Measurements from ENCODE around the gene ALK. TPM values are rescaled to one million over a fixed set of nuclear protein-coding genes. Genes with fewer than 3 reads are reported as not detected.

Gene ALK
- total RNA-seq, 2 experiments from 2014 or later, result not detected

DNA sequence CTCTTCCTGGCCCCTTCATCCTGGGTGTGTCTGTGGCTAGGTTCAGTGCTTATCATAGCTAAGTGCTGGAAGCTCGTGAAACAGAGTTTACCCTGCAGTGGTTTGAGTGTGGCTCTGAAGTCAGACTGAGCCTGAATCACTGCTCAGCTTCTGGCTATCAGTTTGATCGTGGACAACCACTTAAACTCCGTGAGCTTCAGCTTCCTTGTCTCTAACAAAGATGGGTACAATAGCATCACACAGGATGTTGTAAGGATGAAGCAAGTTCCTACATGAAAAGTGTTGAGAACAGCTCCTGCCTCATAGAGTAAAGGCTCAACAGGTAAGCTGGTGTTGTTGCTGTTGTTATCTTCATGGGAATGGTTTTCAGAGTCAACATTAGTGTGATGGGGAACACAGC lies 595.8 kb downstream of the ALK start:
- Mint-ChIP-seq H3K36me3 (ENCODE audit: low read depth) (no peaks in the 10 kb centered on the region), H3K4me1 (peaks cover 22% of the 10 kb centered on the region), H3K27me3 (peaks cover 10% of the 10 kb centered on the region), H3K4me3 (no peak overlapping the region), H3K9me3 (no peaks in the 10 kb centered on the region), H3K27ac (no peak overlapping the region)
- CTCF ChIA-PET, result interaction anchor here (0.9 to 3.8 kb wide), 3 partner anchors 12 to 19 kb away, joined by 3 to 13 read pairs (median 3); no protein-coding TSS in a partner anchor
- no peak for DNase-seq
- POLR2A ChIA-PET, result no interaction called here

DNA sequence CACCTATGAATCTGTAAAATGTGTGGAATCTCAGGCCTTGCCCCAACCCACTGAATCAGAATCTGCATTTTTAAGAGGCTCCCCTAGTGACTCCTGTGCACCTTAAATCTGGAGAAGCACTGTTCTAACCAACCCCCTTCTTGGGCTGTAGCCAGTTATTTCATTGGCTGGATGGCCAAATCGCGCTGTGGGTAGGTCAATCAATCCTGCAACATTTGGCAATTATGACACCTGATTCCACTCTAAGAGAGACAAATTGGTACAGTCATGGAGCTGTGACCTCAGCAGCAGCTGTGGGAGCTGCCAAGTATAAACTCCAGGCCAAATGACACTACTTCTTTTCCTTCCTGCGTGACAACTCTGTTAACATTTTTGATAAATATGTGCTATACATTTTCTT lies 597.4 kb downstream of the ALK start:
- Mint-ChIP-seq H3K27me3 (peaks cover 16% of the 10 kb centered on the region), H3K9me3 (no peaks in the 10 kb centered on the region), H3K36me3 (ENCODE audit: low read depth) (no peaks in the 10 kb centered on the region), H3K4me3 (no peak overlapping the region), H3K4me1 (peaks cover 22% of the 10 kb centered on the region), H3K27ac (no peak overlapping the region)
- CTCF ChIA-PET, result interaction anchor here (1.5 to 2.2 kb wide), 3 partner anchors 9 to 15 kb away, joined by 5 to 7 read pairs (median 7); no protein-coding TSS in a partner anchor
- no peak for DNase-seq
- POLR2A ChIA-PET, result no interaction called here

DNA sequence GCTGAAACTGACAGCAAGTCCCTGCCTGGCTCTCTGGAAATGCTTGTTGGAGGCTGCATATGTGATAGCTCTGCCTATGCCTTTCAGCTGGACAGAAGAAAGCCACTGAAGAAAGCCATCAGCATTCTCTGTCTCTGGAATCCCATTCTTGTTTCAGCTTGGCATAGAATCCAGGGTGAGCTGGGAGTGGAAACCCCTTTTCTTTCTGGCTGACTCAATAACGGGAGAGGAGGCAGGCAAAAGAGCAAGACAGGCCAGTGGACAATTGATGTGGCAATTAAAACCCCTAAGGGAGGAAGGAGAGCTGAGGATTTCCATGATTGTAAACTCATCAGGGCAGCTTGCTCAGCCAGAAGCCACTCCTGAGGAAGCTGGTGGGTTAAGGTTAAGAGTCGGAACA lies 598.1 kb downstream of the ALK start:
- H3K9me3 Mint-ChIP-seq, result no peaks in the 10 kb centered on the region
- ChIA-PET POLR2A (no interaction called here), CTCF (interaction anchor here (1.5 to 2.2 kb wide), 3 partner anchors 8 to 14 kb away, joined by 5 to 7 read pairs (median 7); no protein-coding TSS in a partner anchor)
- H3K4me3 Mint-ChIP-seq, result no peak overlapping the region
- H3K27ac Mint-ChIP-seq, result no peak overlapping the region
- H3K36me3 Mint-ChIP-seq (ENCODE audit: low read depth), result no peaks in the 10 kb centered on the region
- peaks cover 22% of the 10 kb centered on the region for H3K4me1 Mint-ChIP-seq
- H3K27me3 Mint-ChIP-seq, result peaks cover 16% of the 10 kb centered on the region
- no peak for DNase-seq

DNA sequence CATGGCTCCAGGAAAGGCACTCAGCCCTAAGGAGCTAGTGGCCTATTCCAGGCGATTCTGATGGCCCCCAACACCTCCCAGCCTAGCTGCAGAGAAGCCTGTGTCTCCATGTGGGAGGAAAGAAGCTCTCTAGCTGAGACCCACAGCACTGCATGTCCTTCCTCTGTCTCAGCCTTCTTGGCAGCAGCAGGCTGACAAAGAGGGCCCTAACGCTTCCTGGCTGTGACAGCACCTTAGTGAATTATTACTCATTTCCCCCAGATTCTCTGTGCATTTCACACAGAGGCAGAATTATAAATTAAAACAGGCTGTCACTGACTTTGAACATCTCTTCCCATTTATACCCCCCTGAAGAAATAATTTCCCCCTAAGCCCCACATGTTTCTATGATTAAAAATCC lies 599.4 kb downstream of the ALK start:
- DNase-seq, result no peak
- CTCF ChIA-PET, result interaction anchor here (1.0 to 2.2 kb wide), 3 partner anchors 11 to 13 kb away, joined by 3 to 7 read pairs (median 5); no protein-coding TSS in a partner anchor
- POLR2A ChIA-PET, result interaction anchor here (0.5 kb wide), 1 partner anchor 10 kb away, joined by 3 read pairs; no protein-coding TSS in a partner anchor
- Mint-ChIP-seq H3K4me3 (no peak overlapping the region), H3K27me3 (peaks cover 26% of the 10 kb centered on the region), H3K4me1 (peaks cover 30% of the 10 kb centered on the region), H3K9me3 (no peaks in the 10 kb centered on the region), H3K27ac (no peak overlapping the region), H3K36me3 (ENCODE audit: low read depth) (no peaks in the 10 kb centered on the region)

DNA sequence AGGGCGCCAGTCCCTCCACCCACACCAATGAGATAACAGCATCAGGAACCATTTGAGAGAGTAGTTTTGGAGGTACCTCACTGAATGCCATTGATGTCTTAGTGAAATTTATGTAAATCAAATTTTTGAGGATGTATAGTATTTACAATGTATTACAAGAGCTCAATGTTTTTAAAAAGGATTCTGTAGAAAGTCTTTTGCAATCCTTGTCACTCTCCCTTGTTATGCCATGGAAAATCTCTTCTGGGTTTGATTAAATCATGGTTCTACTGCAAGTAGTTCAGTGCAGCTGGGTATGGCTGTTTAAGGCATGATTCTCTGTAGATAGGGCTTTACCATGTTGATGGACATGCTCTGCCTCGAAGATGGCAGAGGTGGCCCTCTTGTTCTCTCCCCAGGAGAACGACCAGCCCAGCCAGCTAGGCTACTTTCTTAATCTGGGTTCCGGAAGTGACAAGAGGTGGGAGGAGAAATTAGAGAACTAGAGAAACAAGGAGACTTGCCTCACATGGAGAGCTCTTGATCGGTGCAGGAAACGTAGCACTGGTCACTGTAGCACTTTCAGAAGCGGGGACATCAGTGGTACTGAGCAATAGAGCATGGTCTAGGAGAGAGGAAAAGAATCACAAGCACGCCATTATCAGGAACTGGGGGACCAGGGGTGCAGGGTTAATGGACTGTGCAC lies 603.4 kb downstream of the ALK start:
- DNase-seq, result no peak
- H3K4me1 Mint-ChIP-seq, result peaks cover 56% of the 10 kb centered on the region
- CTCF ChIA-PET, result interaction anchor here (0.7 to 1.8 kb wide), 5 partner anchors 9 to 435 kb away, joined by 3 to 5 read pairs (median 3); no protein-coding TSS in a partner anchor
- POLR2A ChIA-PET, result no interaction called here
- no peak overlapping the region for H3K4me3 Mint-ChIP-seq
- no peaks in the 10 kb centered on the region for H3K36me3 Mint-ChIP-seq (ENCODE audit: low read depth)
- no peak overlapping the region for H3K27ac Mint-ChIP-seq
- peaks cover 22% of the 10 kb centered on the region for H3K27me3 Mint-ChIP-seq
- no peaks in the 10 kb centered on the region for H3K9me3 Mint-ChIP-seq

DNA sequence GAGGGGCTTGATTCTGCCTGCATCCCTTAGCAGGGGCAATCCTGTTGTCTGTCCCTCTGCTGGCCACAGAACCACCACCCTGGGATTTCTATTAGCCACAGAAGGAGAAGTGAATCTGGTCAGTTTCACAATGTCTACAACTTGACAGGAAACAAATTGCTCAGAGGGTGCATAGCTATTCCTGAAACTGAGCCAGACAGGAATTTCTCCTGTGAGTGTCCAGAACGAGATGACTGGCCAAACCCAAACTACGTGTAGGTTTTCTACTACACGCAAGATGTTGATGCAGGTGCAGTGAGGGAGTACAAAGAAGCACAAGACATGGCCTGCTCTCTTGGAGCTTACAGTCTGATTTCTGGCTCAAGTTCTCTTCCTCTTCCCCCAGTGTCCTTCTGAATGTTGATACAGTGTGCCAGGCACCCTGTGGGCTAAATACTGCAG lies 604.3 kb downstream of the ALK start:
- peaks cover 50% of the 10 kb centered on the region for H3K4me1 Mint-ChIP-seq
- no peaks in the 10 kb centered on the region for H3K36me3 Mint-ChIP-seq (ENCODE audit: low read depth)
- no peak overlapping the region for H3K27ac Mint-ChIP-seq
- POLR2A ChIA-PET, result no interaction called here
- no peak for DNase-seq
- no peaks in the 10 kb centered on the region for H3K9me3 Mint-ChIP-seq
- CTCF ChIA-PET, result interaction anchor here (1.0 to 1.8 kb wide), 3 partner anchors 8 to 12 kb away, joined by 3 to 5 read pairs (median 3); no protein-coding TSS in a partner anchor
- H3K4me3 Mint-ChIP-seq, result no peak overlapping the region
- peaks cover 22% of the 10 kb centered on the region for H3K27me3 Mint-ChIP-seq

DNA sequence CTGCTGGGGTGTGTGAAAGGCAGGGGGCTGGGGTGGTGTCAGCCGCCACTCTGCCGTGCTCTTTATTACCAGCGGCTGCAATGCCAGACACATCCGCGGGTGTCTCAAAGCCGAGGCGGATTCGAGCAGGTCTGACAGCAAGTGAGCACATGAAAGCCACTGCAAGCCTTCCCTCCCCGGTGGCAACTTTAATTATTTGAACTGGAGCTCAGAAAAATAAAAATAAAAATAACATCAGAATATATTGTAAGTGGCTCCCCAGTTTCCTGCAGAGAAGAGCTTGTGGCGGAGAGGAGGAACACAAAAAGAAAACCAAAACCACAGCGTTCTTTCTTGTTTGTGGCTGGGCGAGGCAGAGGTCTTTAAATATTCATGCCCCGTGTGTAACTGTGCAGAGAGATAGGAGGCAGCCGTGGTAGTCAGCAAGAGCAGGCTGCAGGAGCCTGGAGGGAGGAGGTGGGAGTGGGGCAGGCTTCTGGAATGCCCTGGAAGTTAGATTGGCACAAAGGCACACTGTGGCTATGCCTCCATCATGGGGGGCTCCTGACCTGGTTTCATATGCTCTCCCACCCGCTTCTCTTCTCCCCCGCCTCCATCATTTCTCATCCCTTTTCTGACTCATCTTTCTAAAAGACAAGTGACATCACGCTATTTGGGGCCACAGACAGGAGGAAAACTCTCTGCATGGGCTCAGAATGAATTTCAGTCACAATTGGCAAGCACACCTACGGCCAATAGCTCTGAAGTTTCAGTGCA lies 606.4 kb downstream of the ALK start:
- H3K27ac Mint-ChIP-seq, result peak overlapping the region; percentile 77
- peak; percentile 81 for DNase-seq
- ChIA-PET CTCF (interaction anchor here (1.0 to 1.4 kb wide), 2 partner anchors 9 to 63 kb away, joined by 3 to 7 read pairs; no protein-coding TSS in a partner anchor), POLR2A (interaction anchor here (0.7 kb wide), 1 partner anchor 302 kb away, joined by 3 read pairs; no protein-coding TSS in a partner anchor)
- H3K4me3 Mint-ChIP-seq, result peak overlapping the region; percentile 52
- H3K9me3 Mint-ChIP-seq, result no peaks in the 10 kb centered on the region
- H3K4me1 Mint-ChIP-seq, result peaks cover 45% of the 10 kb centered on the region
- H3K36me3 Mint-ChIP-seq (ENCODE audit: low read depth), result no peaks in the 10 kb centered on the region
- H3K27me3 Mint-ChIP-seq, result peaks cover 26% of the 10 kb centered on the region

DNA sequence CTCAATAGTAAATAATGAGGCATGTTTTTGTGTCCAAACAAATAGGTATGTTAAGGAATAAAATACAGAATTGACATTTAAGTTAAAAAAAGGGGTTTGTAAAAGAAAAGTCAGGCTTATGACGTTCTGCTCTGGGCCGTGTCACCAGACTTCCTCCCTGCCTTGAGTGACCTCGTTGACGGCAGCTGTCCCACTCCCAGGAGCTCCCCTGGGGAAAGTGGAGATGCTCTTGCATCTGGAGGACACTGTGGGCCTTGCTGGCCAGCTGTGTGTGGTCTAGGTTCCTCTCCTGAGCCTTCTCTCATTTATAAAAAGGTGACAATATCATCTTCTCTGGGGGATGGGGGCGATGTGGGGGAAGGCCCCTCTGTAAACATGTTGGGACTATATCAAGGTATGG lies 609.9 kb downstream of the ALK start:
- peaks cover 31% of the 10 kb centered on the region for H3K27me3 Mint-ChIP-seq
- no peak overlapping the region for H3K4me3 Mint-ChIP-seq
- no peak overlapping the region for H3K27ac Mint-ChIP-seq
- DNase-seq, result no peak
- H3K9me3 Mint-ChIP-seq, result no peaks in the 10 kb centered on the region
- no peaks in the 10 kb centered on the region for H3K36me3 Mint-ChIP-seq (ENCODE audit: low read depth)
- ChIA-PET POLR2A (no interaction called here), CTCF (interaction anchor here (1.2 to 1.3 kb wide), 2 partner anchors 10 to 12 kb away, joined by 4 to 5 read pairs; no protein-coding TSS in a partner anchor)
- H3K4me1 Mint-ChIP-seq, result peaks cover 31% of the 10 kb centered on the region

DNA sequence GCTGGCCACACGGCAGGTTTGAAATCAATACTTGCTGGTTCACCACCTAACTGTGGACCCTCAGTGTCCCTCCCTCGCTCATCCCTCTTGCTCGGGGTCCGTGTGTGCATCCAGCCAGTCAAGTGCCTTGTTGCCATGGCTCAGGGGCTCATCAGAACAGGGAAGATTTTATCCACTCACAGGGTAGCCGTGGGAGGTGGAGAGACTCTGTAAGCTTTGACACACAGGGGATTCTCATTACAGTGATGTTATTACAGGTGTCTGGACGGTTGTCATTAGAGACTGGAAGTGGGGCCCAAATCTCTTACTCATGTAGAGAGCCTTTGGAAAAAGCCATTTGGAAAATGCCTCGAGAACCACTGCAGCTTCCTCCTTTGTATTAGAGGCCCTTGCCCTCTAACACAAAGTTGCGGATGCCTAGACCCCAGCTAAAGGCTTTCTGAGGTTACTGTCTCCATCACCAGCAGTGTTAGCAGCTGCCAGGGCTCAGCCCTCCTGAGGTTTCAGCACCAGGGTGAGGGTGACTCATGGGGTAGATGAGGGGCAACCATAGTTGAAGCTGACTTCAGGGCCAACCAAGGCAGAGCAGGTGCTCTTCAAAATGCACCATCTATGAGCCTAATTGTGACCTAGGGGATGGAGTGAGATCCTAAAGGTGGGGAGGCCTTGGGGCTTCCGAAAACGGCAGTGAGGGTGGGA lies 610.6 kb downstream of the ALK start:
- CTCF ChIA-PET, result interaction anchor here (1.2 to 3.0 kb wide), 3 partner anchors 9 to 16 kb away, joined by 4 to 13 read pairs (median 5); no protein-coding TSS in a partner anchor
- DNase-seq, result no peak
- no peaks in the 10 kb centered on the region for H3K9me3 Mint-ChIP-seq
- no peak overlapping the region for H3K4me3 Mint-ChIP-seq
- H3K4me1 Mint-ChIP-seq, result peaks cover 27% of the 10 kb centered on the region
- H3K27ac Mint-ChIP-seq, result no peak overlapping the region
- peaks cover 33% of the 10 kb centered on the region for H3K27me3 Mint-ChIP-seq
- POLR2A ChIA-PET, result no interaction called here
- H3K36me3 Mint-ChIP-seq (ENCODE audit: low read depth), result no peaks in the 10 kb centered on the region

DNA sequence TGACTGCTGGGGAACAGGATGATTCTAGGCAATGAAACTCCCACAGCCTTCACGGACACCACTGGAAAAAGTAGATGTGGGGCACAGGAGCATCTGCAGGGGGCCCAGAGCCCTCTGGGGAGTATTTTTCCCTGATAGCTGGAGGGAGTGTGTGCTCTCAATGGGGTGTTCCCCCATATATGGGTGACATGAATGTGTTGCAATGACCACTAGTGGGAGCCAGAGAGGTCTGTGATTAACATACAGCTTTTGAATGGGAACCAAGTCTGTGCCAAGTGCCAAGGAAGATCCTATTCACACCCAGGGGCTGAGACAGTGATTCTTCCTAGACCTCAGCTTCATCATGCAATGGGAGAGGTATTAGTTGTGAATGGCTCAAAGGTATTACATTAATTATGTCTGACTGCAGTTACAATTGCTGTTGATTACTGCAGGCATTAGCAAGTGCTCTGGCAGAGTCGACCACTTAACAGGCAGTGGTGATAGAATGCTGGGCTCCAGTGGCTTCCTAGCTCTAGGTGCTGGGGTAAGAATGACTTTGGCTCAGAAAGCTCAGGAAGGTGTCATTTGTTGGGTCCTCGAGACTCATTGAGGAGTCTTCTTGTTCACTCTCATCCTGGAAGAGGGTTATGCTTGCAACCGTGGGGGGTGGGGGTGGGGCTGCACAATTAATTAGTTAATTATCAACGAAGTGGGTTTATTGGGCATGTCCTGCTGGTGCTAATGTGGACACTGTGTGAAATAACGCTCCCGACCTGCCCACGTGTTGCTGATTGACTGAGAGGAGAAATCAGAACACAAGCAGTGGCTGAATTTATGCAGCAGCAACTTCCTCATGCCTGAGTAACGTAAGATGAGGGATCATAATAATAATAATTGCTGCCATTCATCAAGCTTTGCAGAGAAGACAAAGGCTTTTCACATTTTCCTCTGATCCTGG lies 612.0 kb downstream of the ALK start:
- H3K4me1 Mint-ChIP-seq, result peaks cover 13% of the 10 kb centered on the region
- ChIA-PET CTCF (interaction anchor here (0.7 to 3.0 kb wide), 7 partner anchors 8 to 1644 kb away, joined by 3 to 13 read pairs (median 5); no protein-coding TSS in a partner anchor), POLR2A (no interaction called here)
- peaks cover 33% of the 10 kb centered on the region for H3K27me3 Mint-ChIP-seq
- H3K9me3 Mint-ChIP-seq, result no peaks in the 10 kb centered on the region
- H3K27ac Mint-ChIP-seq, result no peak overlapping the region
- DNase-seq, result peak; percentile 76
- H3K4me3 Mint-ChIP-seq, result no peak overlapping the region
- no peaks in the 10 kb centered on the region for H3K36me3 Mint-ChIP-seq (ENCODE audit: low read depth)

DNA sequence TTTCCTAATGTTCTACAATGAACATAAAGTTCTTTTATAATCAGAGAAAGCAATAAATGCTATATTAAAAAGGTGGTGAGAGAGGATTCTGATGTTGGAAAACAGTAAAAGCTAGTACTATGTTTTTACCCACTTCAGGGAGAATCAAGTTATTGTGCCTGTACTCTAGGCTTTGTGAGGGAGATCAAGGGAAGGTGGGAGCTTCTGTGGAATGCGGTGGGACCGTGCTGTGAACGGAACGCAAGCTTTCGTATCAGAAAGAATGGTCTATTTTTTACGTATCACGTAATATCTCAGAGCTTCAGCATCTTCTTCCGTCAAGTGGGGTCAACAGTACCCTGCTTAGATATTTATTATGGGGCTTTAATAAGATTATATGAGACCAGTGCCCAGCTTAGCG lies 613.0 kb downstream of the ALK start:
- H3K36me3 Mint-ChIP-seq (ENCODE audit: low read depth), result no peaks in the 10 kb centered on the region
- no peak overlapping the region for H3K4me3 Mint-ChIP-seq
- ChIA-PET CTCF (interaction anchor here (0.5 to 3.0 kb wide), 8 partner anchors 8 to 1988 kb away, joined by 3 to 13 read pairs (median 4); no protein-coding TSS in a partner anchor), POLR2A (no interaction called here)
- H3K4me1 Mint-ChIP-seq, result peaks cover 3% of the 10 kb centered on the region
- peaks cover 30% of the 10 kb centered on the region for H3K27me3 Mint-ChIP-seq
- H3K27ac Mint-ChIP-seq, result no peak overlapping the region
- H3K9me3 Mint-ChIP-seq, result no peaks in the 10 kb centered on the region
- no peak for DNase-seq
